WTC11 (cell line): ENCODE results near the gene CYB561A3. TPM values are rescaled to one million over a fixed set of nuclear protein-coding genes. Genes with fewer than 3 reads are reported as not detected.

Experiments
- ATAC-seq: fragments of 200-7000 bp; cut with Tn5 transposase; 2 replicates; pipeline ENCODE4 v1.10.0; 2021; ENCODE audit warnings: mild to moderate bottlenecking, moderate library complexity
- CTCF ChIA-PET: fragments of 300-600 bp; sonication (Branson Sonifier 250); formaldehyde crosslinking; loops from one replicate; lab custom pipeline; 2021; ENCODE audit warnings: antibody characterized with exemption; lab: Charles Lee
- POLR2A ChIA-PET: fragments of 350-600 bp; sonication (Branson Sonifier 250); formaldehyde crosslinking; loops from one replicate; lab custom pipeline; 2021; ENCODE audit warnings: antibody characterized with exemption; lab: Charles Lee
- DNase-seq: peaks from one replicate; pipeline ENCODE4 v3.0.0; 2021; ENCODE audit warnings: low spot score
- H3K27ac Mint-ChIP-seq: 2 replicates; pipeline ENCODE4 v1.8.0; 2021; ENCODE audit warnings: mixed read lengths
- H3K27me3 Mint-ChIP-seq: 2 replicates; pipeline ENCODE4 v1.8.0; 2021; ENCODE audit warnings: low read depth, mild to moderate bottlenecking, moderate library complexity, mixed read lengths
- H3K36me3 Mint-ChIP-seq: 2 replicates; pipeline ENCODE4 v1.8.0; 2021; ENCODE audit warnings: mixed read lengths
- H3K4me1 Mint-ChIP-seq: 2 replicates; pipeline ENCODE4 v1.8.0; 2022; ENCODE audit warnings: mixed read lengths
- H3K4me3 Mint-ChIP-seq: 2 replicates; pipeline ENCODE4 v1.8.0; 2021; ENCODE audit warnings: mild to moderate bottlenecking, moderate library complexity, mixed read lengths
- H3K9me3 Mint-ChIP-seq: 2 replicates; pipeline ENCODE4 v1.8.0; 2021; ENCODE audit warnings: mixed read lengths
- ATF1 ChIP-seq: sonication (generic); formaldehyde crosslinking; IDR thresholded peaks from 2 replicates; pipeline ENCODE4 v1.8.1; 2023; ENCODE audit warnings: mild to moderate bottlenecking, moderate library complexity, missing genetic modification reagents
- CDX4 ChIP-seq: fragments of 250-450 bp; sonication (Bioruptor Pico); IDR thresholded peaks from 2 replicates; pipeline ENCODE4 v1.9.0; 2021; ENCODE audit warnings: moderate library complexity, mild to moderate bottlenecking, inconsistent platforms, borderline replicate concordance
- CREB1 ChIP-seq: sonication (generic); formaldehyde crosslinking; IDR thresholded peaks from 2 replicates; pipeline ENCODE4 v1.8.0; 2023; ENCODE audit warnings: mild to moderate bottlenecking, missing genetic modification reagents
- ELF4 ChIP-seq: sonication (generic); formaldehyde crosslinking; IDR thresholded peaks from 2 replicates; pipeline ENCODE4 v1.8.1; 2022; ENCODE audit warnings: low read depth, mild to moderate bottlenecking, moderate library complexity, missing genetic modification reagents
- GRHL2 ChIP-seq: fragments of 250-450 bp; sonication (Bioruptor Pico); IDR thresholded peaks from 2 replicates; pipeline ENCODE4 v1.8.0; 2022; ENCODE audit warnings: mild to moderate bottlenecking, moderate library complexity; ENCODE audit not compliant: insufficient replicate concordance, severe bottlenecking
- IRF2 ChIP-seq: sonication (generic); formaldehyde crosslinking; IDR thresholded peaks from 2 replicates; pipeline ENCODE4 v1.8.0; 2022; ENCODE audit warnings: low read depth, missing genetic modification reagents, borderline replicate concordance
- JUN ChIP-seq: sonication (generic); formaldehyde crosslinking; IDR thresholded peaks from 2 replicates; pipeline ENCODE4 v1.8.0; 2023; ENCODE audit warnings: mild to moderate bottlenecking, missing genetic modification reagents
- MAX ChIP-seq: sonication (generic); formaldehyde crosslinking; IDR thresholded peaks from 2 replicates; pipeline ENCODE4 v1.8.0; 2022; ENCODE audit warnings: mild to moderate bottlenecking, missing genetic modification reagents
- NFE2L1 ChIP-seq: sonication (generic); formaldehyde crosslinking; IDR thresholded peaks from 2 replicates; pipeline ENCODE4 v1.8.1; 2023; ENCODE audit warnings: missing genetic modification reagents
- NFYB ChIP-seq: sonication (generic); formaldehyde crosslinking; conservative IDR thresholded peaks from 2 replicates; pipeline ENCODE4 v1.8.0; 2022; ENCODE audit warnings: low read depth, missing genetic modification reagents
- NR2C2 ChIP-seq: sonication (generic); formaldehyde crosslinking; IDR thresholded peaks from 2 replicates; pipeline ENCODE4 v1.8.0; 2022; ENCODE audit warnings: mild to moderate bottlenecking, missing genetic modification reagents
- OVOL2 ChIP-seq: fragments of 250-450 bp; sonication (Bioruptor Pico); IDR thresholded peaks from 2 replicates; pipeline ENCODE4 v1.9.0; 2021; ENCODE audit warnings: mild to moderate bottlenecking, borderline replicate concordance
- PRRX2 ChIP-seq: fragments of 250-450 bp; sonication (Bioruptor Pico); IDR thresholded peaks from 2 replicates; pipeline ENCODE4 v1.8.0; 2021; ENCODE audit warnings: mild to moderate bottlenecking
- RORB ChIP-seq: fragments of 250-450 bp; sonication (Bioruptor Pico); IDR thresholded peaks from 2 replicates; pipeline ENCODE4 v1.9.0; 2021; ENCODE audit warnings: mild to moderate bottlenecking
- ZNF232 ChIP-seq: sonication (generic); formaldehyde crosslinking; IDR thresholded peaks from 2 replicates; pipeline ENCODE4 v1.8.0; 2022; ENCODE audit warnings: mild to moderate bottlenecking, missing genetic modification reagents
- ZNF317 ChIP-seq: sonication (generic); formaldehyde crosslinking; IDR thresholded peaks from 2 replicates; pipeline ENCODE4 v1.8.1; 2023; ENCODE audit warnings: low read depth, mild to moderate bottlenecking, moderate library complexity, missing genetic modification reagents, borderline replicate concordance
- ZNF671 ChIP-seq: fragments of 250-450 bp; sonication (Bioruptor Pico); IDR thresholded peaks from 2 replicates; pipeline ENCODE4 v1.8.0; 2021; ENCODE audit warnings: mild to moderate bottlenecking
- total RNA-seq: library from RNA; stranded (reverse); gene quantifications from 3 replicates; pipeline ENCODE4 v1.2.3, GENCODE V29; 2021
- TF ChIP-seq, protein P1 (sequence below): sonication (generic); formaldehyde crosslinking; IDR thresholded peaks from 2 replicates; pipeline ENCODE4 v1.8.0; 2023; ENCODE audit warnings: missing genetic modification reagents, mild to moderate bottlenecking, borderline replicate concordance
- TF ChIP-seq, protein P2 (sequence below): sonication (generic); formaldehyde crosslinking; conservative IDR thresholded peaks from 2 replicates; pipeline ENCODE4 v1.8.1; 2023; ENCODE audit warnings: mild to moderate bottlenecking, low read depth, missing genetic modification reagents, moderate library complexity
- TF ChIP-seq, protein P3 (sequence below): fragments of 250-450 bp; sonication (Bioruptor Pico); conservative IDR thresholded peaks from 2 replicates; pipeline ENCODE4 v1.9.0; 2021; ENCODE audit warnings: mild to moderate bottlenecking
- TF ChIP-seq, protein P4 (sequence below): fragments of 250-450 bp; sonication (Bioruptor Pico); IDR thresholded peaks from 2 replicates; pipeline ENCODE4 v2.1.2; 2022; ENCODE audit warnings: mild to moderate bottlenecking, moderate library complexity

The CYB561A3 gene
- total RNA-seq, 1 experiment from 2014 or later: 38.8 TPM

- TF ChIP-seq, protein P1, sequence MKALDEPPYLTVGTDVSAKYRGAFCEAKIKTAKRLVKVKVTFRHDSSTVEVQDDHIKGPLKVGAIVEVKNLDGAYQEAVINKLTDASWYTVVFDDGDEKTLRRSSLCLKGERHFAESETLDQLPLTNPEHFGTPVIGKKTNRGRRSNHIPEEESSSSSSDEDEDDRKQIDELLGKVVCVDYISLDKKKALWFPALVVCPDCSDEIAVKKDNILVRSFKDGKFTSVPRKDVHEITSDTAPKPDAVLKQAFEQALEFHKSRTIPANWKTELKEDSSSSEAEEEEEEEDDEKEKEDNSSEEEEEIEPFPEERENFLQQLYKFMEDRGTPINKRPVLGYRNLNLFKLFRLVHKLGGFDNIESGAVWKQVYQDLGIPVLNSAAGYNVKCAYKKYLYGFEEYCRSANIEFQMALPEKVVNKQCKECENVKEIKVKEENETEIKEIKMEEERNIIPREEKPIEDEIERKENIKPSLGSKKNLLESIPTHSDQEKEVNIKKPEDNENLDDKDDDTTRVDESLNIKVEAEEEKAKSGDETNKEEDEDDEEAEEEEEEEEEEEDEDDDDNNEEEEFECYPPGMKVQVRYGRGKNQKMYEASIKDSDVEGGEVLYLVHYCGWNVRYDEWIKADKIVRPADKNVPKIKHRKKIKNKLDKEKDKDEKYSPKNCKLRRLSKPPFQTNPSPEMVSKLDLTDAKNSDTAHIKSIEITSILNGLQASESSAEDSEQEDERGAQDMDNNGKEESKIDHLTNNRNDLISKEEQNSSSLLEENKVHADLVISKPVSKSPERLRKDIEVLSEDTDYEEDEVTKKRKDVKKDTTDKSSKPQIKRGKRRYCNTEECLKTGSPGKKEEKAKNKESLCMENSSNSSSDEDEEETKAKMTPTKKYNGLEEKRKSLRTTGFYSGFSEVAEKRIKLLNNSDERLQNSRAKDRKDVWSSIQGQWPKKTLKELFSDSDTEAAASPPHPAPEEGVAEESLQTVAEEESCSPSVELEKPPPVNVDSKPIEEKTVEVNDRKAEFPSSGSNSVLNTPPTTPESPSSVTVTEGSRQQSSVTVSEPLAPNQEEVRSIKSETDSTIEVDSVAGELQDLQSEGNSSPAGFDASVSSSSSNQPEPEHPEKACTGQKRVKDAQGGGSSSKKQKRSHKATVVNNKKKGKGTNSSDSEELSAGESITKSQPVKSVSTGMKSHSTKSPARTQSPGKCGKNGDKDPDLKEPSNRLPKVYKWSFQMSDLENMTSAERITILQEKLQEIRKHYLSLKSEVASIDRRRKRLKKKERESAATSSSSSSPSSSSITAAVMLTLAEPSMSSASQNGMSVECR (CRISPR knock-in tag): no peak
- TF ChIP-seq NFE2L1 (CRISPR knock-in tag): no peak
- no peak for TF ChIP-seq RORB (CRISPR knock-in tag)
- TF ChIP-seq, protein P2, sequence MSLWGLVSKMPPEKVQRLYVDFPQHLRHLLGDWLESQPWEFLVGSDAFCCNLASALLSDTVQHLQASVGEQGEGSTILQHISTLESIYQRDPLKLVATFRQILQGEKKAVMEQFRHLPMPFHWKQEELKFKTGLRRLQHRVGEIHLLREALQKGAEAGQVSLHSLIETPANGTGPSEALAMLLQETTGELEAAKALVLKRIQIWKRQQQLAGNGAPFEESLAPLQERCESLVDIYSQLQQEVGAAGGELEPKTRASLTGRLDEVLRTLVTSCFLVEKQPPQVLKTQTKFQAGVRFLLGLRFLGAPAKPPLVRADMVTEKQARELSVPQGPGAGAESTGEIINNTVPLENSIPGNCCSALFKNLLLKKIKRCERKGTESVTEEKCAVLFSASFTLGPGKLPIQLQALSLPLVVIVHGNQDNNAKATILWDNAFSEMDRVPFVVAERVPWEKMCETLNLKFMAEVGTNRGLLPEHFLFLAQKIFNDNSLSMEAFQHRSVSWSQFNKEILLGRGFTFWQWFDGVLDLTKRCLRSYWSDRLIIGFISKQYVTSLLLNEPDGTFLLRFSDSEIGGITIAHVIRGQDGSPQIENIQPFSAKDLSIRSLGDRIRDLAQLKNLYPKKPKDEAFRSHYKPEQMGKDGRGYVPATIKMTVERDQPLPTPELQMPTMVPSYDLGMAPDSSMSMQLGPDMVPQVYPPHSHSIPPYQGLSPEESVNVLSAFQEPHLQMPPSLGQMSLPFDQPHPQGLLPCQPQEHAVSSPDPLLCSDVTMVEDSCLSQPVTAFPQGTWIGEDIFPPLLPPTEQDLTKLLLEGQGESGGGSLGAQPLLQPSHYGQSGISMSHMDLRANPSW (CRISPR knock-in tag): no peak
- TF ChIP-seq ZNF232 (CRISPR knock-in tag): no peak
- no peak for TF ChIP-seq PRRX2 (CRISPR knock-in tag)
- no peak for TF ChIP-seq ATF1
- TF ChIP-seq NFYB (CRISPR knock-in tag): no peak
These were observed 20.0 kb downstream of the CYB561A3 start (continued) for GRCh38 chr11:61341706-61342105.

- Mint-ChIP-seq H3K27ac (no peak overlapping the region), H3K36me3 (peaks cover 10% of the 10 kb centered on the region; the same call in 1 of the 2 replicates), H3K9me3 (no peaks in the 10 kb centered on the region), H3K4me3 (no peak overlapping the region), H3K27me3 (no peaks in the 10 kb centered on the region), H3K4me1 (peaks cover 12% of the 10 kb centered on the region)
- ChIA-PET POLR2A (no interaction called here), CTCF (no interaction called here)
- TF ChIP-seq IRF2 (CRISPR knock-in tag): no peak
- no peak for DNase-seq
- ATAC-seq: no peak
These were observed 20.7 kb downstream of the CYB561A3 start for GRCh38 chr11:61340979-61341378.

- CTCF ChIA-PET: interaction anchor here (8.1 kb wide), 1 partner anchor 45 kb away, joined by 346 read pairs; no protein-coding TSS in a partner anchor
- Mint-ChIP-seq H3K4me3 (no peak overlapping the region), H3K36me3 (peaks cover 10% of the 10 kb centered on the region; the same call in 1 of the 2 replicates), H3K27me3 (no peaks in the 10 kb centered on the region), H3K27ac (no peak overlapping the region), H3K9me3 (no peaks in the 10 kb centered on the region), H3K4me1 (peaks cover 21% of the 10 kb centered on the region)
- DNase-seq: no peak
- POLR2A ChIA-PET: no interaction called here
- ATAC-seq: no peak
- TF ChIP-seq NFE2L1 (CRISPR knock-in tag): no peak
- no peak for TF ChIP-seq ZNF671 (CRISPR knock-in tag)
- no peak for TF ChIP-seq OVOL2 (CRISPR knock-in tag)
- no peak for TF ChIP-seq CREB1 (CRISPR knock-in tag)
- TF ChIP-seq, protein P3, sequence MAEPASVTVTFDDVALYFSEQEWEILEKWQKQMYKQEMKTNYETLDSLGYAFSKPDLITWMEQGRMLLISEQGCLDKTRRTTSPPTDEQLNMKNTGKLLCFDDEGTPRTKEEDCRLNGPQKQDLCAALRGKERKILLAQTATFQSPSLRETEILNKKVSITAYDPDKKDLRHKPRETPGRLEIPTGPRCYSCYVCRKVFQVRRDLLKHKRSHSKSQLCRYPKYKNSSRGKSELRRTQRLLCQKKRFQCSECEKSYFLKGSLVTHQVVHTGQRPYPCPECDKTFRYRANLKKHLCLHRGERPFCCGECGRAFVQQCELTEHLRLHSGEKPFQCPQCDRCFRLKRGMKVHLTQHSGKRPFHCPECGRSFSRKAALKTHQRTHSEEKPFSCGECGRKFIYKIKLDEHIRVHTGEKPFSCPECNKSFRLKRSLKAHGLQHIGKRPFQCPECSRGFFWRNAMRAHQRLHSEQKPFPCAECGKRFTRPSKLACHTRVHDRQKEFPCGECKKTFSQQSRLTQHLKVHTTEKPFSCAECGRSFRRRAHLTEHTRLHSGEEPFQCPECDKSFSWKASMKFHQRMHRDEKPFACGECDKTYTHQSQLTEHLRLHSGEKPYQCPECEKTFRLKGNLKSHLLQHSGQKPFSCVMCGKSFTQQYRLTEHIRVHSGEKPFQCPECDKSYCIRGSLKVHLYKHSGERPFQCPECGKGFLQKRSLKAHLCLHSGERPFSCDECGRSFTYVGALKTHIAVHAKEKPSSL (CRISPR knock-in tag): no peak
- TF ChIP-seq CDX4 (CRISPR knock-in tag): no peak
- TF ChIP-seq, protein P4, sequence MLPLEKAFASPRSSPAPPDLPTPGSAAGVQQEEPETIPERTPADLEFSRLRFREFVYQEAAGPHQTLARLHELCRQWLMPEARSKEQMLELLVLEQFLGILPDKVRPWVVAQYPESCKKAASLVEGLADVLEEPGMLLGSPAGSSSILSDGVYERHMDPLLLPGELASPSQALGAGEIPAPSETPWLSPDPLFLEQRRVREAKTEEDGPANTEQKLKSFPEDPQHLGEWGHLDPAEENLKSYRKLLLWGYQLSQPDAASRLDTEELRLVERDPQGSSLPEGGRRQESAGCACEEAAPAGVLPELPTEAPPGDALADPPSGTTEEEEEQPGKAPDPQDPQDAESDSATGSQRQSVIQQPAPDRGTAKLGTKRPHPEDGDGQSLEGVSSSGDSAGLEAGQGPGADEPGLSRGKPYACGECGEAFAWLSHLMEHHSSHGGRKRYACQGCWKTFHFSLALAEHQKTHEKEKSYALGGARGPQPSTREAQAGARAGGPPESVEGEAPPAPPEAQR (CRISPR knock-in tag): no peak
- no peak for TF ChIP-seq JUN (CRISPR knock-in tag)
- no peak for TF ChIP-seq ZNF317 (CRISPR knock-in tag)
- TF ChIP-seq ELF4 (CRISPR knock-in tag): no peak
- no peak for TF ChIP-seq MAX
- no peak for TF ChIP-seq NR2C2 (CRISPR knock-in tag)
- TF ChIP-seq GRHL2 (CRISPR knock-in tag): no peak
These were observed 22.2 kb downstream of the CYB561A3 start for GRCh38 chr11:61339490-61339878.
